ENCODE measurements around the gene FAM107B.
"Not testable (repeated sequence)": the region's sequence is repeated elsewhere in the genome, so short reads cannot be mapped to it uniquely, and the experiment has no call there.

FAM107B gene

DNA sequence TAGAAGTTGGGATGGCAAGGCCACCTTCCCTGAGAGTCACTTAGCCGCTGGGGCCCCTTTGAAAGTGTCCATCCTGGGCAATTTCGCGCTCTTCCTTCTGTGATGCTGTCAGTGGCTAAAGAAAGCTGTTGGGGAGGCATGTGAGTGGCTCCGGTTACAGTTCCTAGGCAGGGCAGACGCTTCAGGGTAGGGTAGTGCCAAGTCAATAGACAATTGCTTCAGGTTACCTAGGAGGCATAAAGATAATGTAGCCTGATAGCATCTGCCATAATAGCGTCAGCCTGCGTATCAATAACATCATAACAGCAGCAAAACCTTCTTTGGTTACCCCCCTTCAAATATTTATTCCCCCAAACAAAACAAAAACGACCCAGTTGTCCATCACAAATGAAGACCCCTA is at the start of gene FAM107B:
Gene FAM107B (minus strand): TSS at position 101 of the 400 bp plus-strand sequence. CDS start 234 bp downstream, outside the sequence.
- DNase-seq, result no peak

DNA sequence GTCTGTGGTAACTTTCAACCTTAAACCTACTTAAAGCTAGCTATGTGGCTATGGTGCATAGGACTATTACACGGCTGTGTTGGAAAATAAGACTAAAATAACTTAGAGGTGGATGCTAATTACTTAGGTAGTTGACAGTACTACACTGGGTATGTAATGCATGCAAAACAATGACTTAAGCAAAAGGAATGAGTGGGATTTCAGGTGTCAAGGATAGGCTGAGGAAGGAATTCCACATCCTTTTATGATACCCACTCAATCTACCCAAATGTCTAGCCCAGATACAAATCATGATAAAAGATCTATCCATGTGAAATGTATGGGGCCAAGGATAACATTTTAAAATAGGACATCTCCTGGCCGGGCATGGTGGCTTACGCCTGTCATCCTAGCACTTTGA is 49.3 kb upstream of the FAM107B start:
- DNase-seq, result no peak

DNA sequence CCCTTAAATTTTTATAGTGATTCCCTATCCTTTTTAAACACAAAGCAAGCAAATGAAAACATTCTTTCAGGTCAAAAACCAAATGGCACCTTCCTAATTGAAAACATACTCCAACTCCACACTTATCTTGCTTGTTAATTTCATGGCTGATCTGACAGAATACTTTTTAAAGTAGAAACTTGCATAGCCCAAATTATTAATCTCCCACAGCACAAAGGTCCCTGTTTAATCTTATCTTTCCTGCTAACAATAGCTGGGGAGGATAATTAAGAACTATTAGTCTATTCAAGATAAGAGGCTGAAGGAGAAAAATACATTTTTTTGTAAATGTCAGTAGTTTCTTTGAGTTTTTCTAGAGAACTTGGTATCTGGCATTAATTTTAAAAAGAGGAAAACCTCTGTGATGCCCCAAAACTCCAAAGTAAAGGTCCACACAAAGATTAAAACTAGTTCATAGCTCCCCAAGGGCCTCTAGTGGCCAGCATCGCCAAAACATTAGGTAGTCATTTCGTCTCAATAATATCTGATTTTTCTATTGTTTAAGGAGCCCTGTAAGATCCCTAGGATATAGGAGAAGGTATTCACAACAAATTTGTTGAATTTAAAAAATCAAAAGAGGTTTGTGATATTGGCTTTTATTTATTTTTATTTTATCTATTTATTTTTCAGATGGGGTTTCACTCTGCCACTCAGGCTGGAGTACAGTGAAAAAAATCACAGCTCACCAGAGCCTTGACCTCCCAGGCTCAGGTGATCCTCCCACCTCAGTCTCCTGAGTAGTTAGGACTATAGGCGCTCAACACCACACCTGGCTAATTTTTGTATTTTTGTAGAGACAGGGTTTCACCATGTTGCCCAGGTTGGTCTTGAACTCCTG is 48.4 kb upstream of the FAM107B start:
- peak; percentile 40 to 49 for DNase-seq

GRCh38 chr10:14821635-14822375 is 47.1 kb upstream of the FAM107B start:
- DNase-seq, result no peak

GRCh38 chr10:14820775-14821154 is 46.1 kb upstream of the FAM107B start:
- DNase-seq, result no peak

DNA sequence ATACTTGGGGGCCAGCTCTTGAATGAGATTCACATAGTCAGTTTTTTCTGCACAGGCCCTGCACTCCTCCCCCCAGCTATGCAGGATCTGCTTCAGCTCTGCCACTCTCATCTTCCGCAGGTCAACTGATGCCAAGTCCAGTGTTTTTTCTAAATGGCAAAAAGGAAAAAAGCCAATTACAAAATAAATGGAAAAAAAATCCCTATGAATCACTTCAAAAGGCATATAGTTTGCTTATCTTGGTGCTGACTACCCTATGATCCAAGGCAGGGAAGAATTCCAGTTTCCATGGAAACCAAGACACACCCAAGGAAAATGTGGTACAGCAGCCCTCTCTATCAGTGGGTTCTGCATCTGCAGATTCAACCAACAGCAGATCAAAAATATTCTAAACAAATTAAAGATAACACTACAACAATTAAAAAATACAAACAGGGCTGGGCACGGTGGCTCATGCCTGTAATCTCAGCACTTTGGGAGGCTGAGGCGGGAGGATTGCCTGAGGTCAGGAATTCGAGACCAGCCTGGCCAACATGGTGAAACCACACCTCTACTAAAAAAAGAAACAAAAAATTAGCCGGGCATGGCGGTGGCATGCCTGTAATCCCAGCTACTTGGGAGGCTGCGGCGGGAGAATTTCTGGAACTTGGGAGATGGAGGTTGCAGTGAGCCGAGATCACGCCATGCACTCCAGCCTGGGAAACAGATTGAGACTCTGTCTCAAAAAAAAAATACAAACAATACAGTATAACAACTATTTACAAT is 45.5 kb upstream of the FAM107B start:
- no peak for DNase-seq

DNA sequence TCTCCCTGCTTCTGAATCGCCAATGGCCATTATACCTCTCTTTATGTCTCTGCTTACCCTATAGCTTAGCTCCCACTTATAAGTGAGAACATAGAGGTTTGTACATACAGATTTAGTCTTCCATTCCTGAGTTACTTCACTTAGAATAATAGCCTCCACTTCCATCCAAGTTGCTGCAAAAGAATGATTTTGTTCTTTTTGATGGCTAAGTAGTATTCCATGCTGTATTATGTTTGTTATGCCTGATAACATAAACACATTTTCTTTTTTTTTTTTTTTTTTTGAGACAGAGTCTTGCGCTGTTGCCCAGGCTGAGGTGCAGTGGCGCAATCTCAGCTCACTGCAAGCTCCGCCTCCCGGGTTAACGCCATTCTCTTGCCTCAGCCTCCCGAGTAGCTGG is 42.0 kb upstream of the FAM107B start:
- DNase-seq, result not testable (repeated sequence)

- DNase-seq, result no peak
Measured at GRCh38 chr10:14815681-14816080, 41.0 kb upstream of the FAM107B start.

GRCh38 chr10:14812271-14812670 is 37.6 kb upstream of the FAM107B start:
- DNase-seq, result no peak

DNA sequence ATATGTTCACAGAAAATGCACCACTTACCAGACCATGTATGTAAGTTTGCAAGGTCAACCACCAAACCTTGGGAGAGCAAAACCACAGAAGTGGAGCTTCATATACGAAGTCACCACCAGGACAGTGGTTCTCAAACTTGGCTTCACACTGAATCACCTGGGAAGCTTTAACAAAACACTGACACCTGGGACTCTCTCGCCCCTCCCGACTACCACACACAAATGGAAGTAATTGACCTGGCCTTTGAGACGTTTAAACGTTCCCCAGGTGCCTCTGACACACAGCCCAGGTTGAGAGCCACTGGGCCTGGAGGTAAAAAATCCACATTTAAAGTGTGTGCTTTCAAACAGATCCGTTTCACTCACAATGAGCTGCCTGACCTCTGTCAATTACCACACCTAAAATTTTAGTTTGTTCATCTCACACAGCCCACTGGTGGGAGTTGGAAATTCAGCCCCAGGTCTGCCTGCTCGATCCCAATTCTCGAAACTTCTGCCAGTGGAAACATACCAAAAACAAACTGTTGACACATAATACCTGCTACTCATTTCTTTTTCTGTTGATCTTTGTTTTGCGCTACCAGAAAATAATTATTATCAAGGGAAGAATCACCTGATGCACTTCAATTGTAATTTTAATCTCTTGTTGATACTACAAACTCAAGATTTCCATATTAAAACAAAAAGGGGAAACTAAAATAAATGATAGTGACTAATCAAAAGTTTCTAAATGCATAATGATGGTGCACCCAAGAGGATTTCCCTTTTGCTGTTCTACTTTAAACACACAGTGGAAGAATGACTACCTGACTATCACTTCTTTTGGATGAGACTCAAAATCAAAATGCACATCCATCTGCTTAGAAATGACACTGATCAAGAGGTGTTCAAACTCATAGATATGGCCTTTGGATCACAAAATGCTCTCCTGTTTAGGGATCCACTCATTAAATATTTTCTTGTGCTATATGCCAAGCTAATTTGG is 36.6 kb upstream of the FAM107B start:
- DNase-seq, result no peak

DNA sequence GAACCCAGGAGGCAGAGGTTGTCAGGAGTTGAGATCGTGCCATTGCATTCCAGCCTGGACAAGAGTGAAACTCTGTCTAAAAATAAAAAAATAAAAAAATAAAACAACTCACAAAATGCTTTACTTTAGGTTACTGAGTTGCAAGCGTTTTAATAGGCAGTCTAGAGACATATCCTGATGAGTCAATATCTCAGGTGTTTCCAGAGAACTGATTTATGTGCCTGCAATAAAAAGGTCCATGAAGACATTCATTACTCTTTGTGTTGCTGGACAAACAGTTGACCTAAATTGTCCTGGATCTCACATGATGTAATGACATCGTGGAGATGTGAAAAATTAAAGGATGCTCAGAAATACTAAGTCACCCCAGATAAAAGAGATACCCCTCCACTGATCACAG is 31.6 kb upstream of the FAM107B start:
- no peak for DNase-seq

DNA sequence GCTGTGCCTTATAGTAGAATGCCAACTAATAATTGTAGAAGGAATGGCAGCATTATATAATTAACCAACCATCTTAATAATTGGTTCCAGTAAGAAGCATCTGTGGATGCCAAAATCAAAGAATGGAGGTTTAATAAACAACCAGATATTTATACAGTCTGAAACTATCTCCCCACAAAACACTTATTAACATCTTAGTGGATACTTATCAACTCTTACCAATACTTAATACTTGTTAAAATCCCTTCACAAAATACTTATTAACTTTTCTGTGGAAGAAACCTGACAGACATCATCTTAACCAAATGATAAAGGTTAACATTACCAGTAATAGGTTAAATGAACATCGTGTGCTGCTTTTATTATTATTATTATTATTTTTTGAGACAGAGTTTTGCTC is 29.1 kb upstream of the FAM107B start:
- no peak for DNase-seq

DNA sequence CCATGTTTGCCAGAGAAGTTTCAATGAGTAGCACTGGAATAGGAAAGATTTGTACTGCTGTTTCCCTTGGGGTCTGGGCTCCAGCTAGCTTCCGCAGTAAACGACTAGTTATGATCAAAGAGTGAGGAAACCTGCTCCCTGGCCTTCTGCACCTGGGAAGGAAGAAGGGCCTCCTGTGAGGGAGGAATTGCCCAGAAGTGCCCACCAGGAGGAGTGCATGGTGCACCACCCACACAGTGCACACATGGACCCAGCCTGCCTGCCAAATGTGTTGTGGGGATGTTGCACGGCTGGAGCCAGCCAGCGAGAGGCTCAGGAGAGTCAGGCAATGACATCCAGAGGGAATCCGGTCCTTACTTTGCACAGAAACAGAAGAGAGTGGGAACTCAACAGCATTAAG is 27.0 kb upstream of the FAM107B start:
- no peak for DNase-seq

DNA sequence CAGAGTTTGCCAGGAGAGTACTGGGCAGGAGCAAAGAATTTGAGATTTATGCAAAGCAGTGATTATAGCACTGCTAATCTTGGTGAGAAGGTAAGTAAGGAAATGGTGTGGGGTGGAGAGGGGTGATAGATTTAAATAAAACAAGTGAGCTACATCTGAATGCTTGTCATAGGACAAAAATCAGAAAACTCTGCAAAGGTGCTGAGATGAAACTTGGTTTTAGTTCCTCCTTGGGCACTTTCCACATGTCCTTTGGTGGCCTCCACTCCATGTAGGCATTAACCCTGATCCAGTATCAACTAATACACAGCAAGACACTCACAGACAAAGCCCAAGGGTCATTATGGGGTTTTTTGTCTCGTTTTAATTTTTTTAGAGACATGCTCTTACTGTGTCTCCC is 25.7 kb upstream of the FAM107B start:
- no peak for DNase-seq

DNA sequence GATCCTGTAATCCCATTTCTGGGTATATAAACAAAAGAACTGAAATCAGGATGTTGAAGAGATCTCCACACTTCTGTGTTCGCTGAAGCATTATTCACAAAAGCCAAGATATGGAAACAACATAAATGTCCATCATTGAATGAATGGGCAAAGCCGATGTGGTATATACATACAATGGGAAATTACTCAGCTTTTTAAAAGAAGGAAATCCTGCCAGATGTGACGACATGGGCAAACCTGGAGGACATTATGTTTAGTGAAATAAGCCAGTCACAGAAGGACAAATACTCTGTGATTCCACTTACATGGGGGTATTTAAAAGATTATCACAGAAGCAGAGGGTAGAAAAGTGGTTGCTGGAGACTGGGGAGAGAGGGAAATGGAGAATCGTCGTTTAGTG is 23.9 kb upstream of the FAM107B start:
- no peak for DNase-seq

DNA sequence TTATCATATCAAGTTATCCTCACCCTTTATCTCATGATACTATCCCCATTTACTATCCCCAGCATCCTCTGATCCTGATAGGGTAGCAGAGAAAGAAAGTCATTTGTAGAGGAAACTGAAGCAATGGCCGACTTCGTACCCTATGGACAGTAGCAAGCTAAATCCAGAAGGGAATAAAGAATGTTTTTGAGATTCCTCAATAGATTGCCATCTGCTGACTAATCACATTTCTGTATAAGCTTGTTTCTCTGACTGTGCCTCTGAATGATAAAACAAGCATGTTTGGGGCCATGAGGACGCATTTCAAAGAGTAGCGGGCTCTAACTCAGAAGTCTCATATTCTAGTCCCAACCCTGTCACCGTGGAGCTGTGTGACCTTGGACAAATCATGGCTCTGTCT is 13.2 kb upstream of the FAM107B start:
- no peak for DNase-seq

- no peak for DNase-seq
Measured at GRCh38 chr10:14784459-14785055, 9.9 kb upstream of the FAM107B start.

- peak in 1 of 2 donors; percentile 4 for DNase-seq
Measured at GRCh38 chr10:14782691-14783363, 8.1 kb upstream of the FAM107B start.

DNA sequence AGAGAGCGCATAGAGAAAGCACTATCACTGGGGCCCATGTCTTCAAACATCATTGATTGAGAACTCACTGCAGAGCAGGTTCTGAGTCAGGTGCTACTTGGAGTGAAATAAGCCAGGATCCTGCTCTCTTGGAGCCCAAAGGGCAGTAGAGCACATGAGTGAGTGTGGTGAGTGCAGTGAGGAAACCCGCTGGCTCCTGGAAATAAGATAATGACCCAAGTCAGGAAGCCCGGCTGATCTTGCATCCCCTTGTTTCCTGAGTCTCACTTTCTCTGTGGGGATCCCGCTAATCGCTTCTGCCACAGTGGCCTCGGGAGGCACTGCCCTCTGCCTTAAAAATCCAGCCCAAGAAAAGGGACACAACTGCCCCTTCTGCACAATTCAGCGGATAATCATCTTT is 7.1 kb upstream of the FAM107B start:
- DNase-seq, result no peak

- no peak for DNase-seq
Measured at GRCh38 chr10:14779001-14779651, 4.4 kb upstream of the FAM107B start.

DNA sequence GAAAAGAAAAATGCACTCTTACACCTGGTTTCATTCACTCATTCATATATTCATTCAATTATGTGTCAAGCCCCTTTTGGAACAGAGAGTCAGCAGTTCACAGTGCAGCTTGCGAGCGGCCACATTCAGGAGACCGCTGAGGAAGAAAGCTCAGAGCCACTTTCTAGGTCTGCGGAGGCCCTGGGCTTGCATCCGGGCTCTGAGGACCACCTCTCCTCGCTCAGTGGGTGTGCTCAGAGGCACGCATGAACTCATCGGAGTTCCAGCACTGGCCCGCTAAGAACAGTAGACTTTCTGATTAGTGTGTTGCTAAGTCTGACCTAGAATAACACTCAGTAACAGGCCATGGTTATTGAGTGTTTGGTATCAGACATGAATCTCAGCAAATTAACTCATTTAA is 1.8 kb upstream of the FAM107B start:
- DNase-seq, result no peak

Measured in stimulated activated CD4-positive, alpha-beta T cell treated with anti-CD3 and anti-CD28 coated beads, Interleukin-2, amount 100 ng/mL, for 24 hours (primary cell).